Activated CD4-positive, alpha-beta T cell treated with anti-CD3 and anti-CD28 coated beads, Interleukin-2, amount 10 ng/mL, durations not matched to agents 7 days and 5 days (primary cell): ENCODE measurements around the gene HES5. TPM values are rescaled to one million over a fixed set of nuclear protein-coding genes. Genes with fewer than 3 reads are reported as not detected.

Experiments used
- CTCF ChIA-PET: fragments of 350-600 bp; sonication (Branson Sonifier 250); formaldehyde crosslinking; loops from one replicate; lab custom pipeline; 2021; ENCODE audit warnings: antibody characterized with exemption; lab: Charles Lee
- POLR2A ChIA-PET: fragments of 350-600 bp; sonication (Branson Sonifier 250); formaldehyde crosslinking; loops from one replicate; lab custom pipeline; 2021; ENCODE audit warnings: antibody characterized with exemption; lab: Charles Lee
- DNase-seq: peaks from one replicate; pipeline ENCODE4 v3.0.0-alpha.2; 2020
- H3K27ac Mint-ChIP-seq: one replicate; pipeline ENCODE4 v1.8.0; 2021; ENCODE audit warnings: mild to moderate bottlenecking, moderate library complexity, mixed read lengths
- H3K27me3 Mint-ChIP-seq: one replicate; pipeline ENCODE4 v1.8.0; 2021; ENCODE audit warnings: mixed read lengths
- H3K36me3 Mint-ChIP-seq: one replicate; pipeline ENCODE4 v1.8.0; 2021; ENCODE audit warnings: low read depth, mixed read lengths
- H3K4me1 Mint-ChIP-seq: one replicate; pipeline ENCODE4 v1.8.0; 2021; ENCODE audit warnings: mixed read lengths
- H3K4me3 Mint-ChIP-seq: one replicate; pipeline ENCODE4 v1.8.0; 2021; ENCODE audit warnings: mild to moderate bottlenecking, moderate library complexity, mixed read lengths
- H3K9me3 Mint-ChIP-seq: one replicate; pipeline ENCODE4 v1.8.0; 2021; ENCODE audit warnings: mixed read lengths
- total RNA-seq, 2 experiments: library from RNA; stranded (reverse); gene quantifications; one replicate each; pipeline ENCODE4 v1.2.3, GENCODE V29; 2021

Gene HES5
- total RNA-seq, 2 experiments from 2014 or later, result not detected

DNA sequence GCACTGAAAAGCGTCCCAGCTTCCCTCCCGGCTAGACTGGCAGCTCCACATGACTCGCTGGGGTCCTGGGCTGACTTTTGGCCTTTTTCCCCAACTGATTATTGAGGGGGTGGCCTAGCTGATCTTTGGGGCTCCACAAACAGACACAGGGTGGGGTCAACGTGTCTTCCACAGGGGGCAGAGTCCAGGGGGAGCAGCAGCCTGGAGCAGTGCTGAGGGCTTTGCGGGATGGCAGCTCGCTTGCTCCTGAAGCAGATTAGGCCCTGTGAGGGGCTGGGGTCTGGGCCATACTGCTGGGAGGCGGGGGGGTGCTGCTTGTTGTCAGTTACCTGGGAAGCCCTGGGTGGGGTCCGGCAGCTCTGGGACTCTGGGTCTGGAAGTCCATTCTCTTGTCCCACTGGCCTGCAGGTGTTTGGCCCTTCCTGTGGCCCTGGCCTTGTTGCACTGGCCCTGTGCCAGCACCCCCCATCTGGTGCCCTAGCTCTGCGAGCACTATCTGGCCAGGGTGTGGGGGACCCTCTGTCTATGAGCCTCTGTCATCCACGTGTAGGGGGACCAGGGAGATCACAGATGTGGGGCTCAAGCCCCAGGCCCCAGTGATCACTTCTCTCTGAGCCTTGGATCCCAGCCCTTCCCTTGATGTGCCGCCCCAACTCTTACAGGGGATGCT lies 12.3 kb upstream of the HES5 start:
- no peaks in the 10 kb centered on the region for H3K36me3 Mint-ChIP-seq
- H3K27me3 Mint-ChIP-seq, result peaks cover 3% of the 10 kb centered on the region
- no peak overlapping the region for H3K27ac Mint-ChIP-seq
- no peaks in the 10 kb centered on the region for H3K9me3 Mint-ChIP-seq
- no peak overlapping the region for H3K4me3 Mint-ChIP-seq
- ChIA-PET POLR2A (no interaction called here), CTCF (no interaction called here)
- no peak for DNase-seq
- H3K4me1 Mint-ChIP-seq, result peaks cover 12% of the 10 kb centered on the region

DNA sequence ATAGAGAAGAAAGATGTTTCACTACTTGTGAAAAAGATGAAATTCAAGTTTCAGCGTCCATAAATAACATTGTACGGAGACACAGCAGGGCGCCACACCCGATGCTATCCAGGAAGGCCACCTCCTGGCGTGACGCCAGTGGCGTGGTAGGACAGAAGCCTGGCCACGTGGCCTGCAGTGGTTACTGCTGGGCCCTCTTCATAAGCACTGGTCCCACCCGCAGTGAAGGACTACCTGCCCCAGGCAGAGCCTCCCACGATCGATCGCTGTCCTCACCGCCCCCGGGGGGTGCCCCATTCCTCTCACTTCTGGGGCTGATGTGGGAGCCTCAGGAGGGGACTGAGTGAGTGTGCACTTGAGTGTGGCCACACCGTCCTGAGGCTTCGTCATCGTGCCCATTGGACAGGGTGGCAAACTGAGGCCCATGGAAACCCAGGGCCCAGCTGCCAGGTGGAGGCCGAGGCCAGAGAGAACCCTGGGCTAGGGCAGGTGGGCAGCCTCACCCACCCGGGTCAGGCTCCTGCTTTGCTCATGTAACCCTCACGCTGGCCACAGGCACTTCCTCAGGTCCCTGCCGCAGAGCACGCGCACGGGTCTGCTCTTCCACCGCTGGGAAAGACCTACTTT lies 11.7 kb upstream of the HES5 start:
- Mint-ChIP-seq H3K27me3 (peaks cover 3% of the 10 kb centered on the region), H3K36me3 (no peaks in the 10 kb centered on the region), H3K4me1 (peaks cover 10% of the 10 kb centered on the region), H3K27ac (no peak overlapping the region), H3K4me3 (no peak overlapping the region), H3K9me3 (no peaks in the 10 kb centered on the region)
- CTCF ChIA-PET, result interaction anchor here (0.7 kb wide), 1 partner anchor 15 kb away, joined by 3 read pairs; no protein-coding TSS in a partner anchor
- no peak for DNase-seq
- POLR2A ChIA-PET, result no interaction called here

DNA sequence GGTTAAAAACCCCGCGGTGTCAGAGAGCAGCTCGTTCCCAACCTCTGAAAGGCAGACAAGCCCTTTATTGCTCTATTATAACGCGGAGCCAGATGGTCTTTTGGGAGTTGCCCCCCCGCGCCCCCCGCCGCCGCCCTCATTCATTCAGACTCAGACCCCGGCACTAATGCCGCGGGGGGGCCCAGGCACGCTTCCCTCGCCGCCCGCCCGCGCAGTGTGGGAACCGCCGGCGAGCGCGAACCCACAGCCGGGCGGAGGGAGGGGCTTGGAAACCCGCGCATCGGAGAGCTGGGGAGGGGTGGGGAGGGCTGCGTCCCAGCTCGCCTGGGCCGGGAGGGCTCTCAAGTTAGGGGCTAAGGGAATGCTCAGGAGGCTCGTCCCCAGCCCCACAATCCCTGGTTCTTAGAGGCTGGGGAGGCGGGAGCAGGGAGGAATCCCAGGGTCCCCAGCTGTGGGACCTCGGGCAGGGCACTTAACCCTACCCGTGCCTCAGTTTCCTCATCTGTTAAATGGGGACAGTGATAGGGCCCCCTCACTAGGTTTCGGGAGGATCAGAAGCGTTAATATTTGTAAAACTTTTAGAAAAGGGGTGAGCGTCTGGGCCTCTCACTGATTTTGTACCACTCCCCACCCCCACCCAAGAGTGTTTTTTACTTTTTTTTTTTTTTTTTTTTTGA lies 10.9 kb upstream of the HES5 start:
- Mint-ChIP-seq H3K36me3 (no peaks in the 10 kb centered on the region), H3K9me3 (no peaks in the 10 kb centered on the region), H3K4me3 (no peak overlapping the region), H3K4me1 (peaks cover 10% of the 10 kb centered on the region), H3K27ac (no peak overlapping the region), H3K27me3 (peaks cover 7% of the 10 kb centered on the region)
- no peak for DNase-seq
- POLR2A ChIA-PET, result no interaction called here
- CTCF ChIA-PET, result interaction anchor here (0.7 to 2.2 kb wide), 3 partner anchors 10 to 14 kb away, joined by 3 to 9 read pairs (median 8); partner anchors contain the start of genes HES5 and PANK4

DNA sequence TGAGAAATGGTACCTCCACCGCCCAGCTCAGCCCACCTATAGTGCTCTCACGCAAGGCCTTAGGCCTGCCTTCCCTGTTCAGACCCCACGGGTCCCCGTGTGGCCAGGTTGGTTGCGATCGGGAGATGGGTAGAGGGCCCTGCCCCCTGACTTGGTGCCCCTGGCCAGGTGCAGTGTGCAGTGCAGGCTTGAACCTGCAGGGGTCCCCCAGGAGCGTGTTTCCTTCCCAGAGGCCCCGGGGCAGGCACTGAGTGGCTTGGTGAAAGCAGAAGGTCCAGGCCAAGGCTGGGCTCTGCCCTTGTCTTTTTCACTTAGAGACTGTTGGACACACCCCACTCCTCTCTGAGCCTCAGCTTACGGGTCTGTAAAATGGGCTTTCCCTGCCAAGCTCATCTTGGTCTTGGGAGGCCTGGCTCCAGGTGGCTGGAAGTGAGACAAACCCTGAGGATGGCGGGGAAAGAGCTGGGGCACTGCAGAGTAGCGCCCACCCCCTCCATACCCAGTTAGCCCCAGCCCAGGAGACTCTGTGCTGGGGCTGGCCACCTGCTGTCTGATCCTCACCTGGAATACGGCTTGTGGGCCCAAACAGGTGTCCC lies 9.3 kb upstream of the HES5 start:
- ChIA-PET CTCF (interaction anchor here (0.6 to 2.2 kb wide), 4 partner anchors 8 to 15 kb away, joined by 3 to 9 read pairs (median 6); partner anchors contain the start of genes HES5 and PANK4), POLR2A (no interaction called here)
- Mint-ChIP-seq H3K4me1 (peaks cover 7% of the 10 kb centered on the region), H3K27ac (no peak overlapping the region), H3K36me3 (no peaks in the 10 kb centered on the region), H3K9me3 (no peaks in the 10 kb centered on the region), H3K4me3 (no peak overlapping the region), H3K27me3 (peaks cover 10% of the 10 kb centered on the region)
- DNase-seq, result peak; percentile 32

DNA sequence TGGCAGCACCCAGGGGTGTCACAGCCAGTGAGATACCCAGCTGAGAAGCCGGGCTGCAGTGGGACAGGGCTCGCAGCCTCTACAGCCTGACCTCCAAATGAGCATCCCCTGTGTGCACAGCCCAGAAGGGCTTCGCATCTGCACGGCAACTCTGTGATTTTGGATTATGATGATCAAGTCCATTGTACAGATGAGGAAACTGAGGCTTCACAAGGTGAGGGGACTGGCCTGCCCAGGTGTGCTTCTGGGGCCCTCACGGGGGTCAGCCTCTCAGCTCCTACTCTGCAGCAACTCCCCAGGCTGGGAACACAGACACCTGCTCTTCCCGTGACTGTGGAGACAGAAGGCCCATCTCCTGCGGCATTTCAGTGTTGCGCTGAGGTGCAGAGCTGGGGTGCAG lies 8.8 kb upstream of the HES5 start:
- POLR2A ChIA-PET, result no interaction called here
- Mint-ChIP-seq H3K4me1 (peaks cover 2% of the 10 kb centered on the region), H3K27ac (no peak overlapping the region), H3K27me3 (peaks cover 12% of the 10 kb centered on the region), H3K9me3 (no peaks in the 10 kb centered on the region), H3K36me3 (no peaks in the 10 kb centered on the region), H3K4me3 (no peak overlapping the region)
- no peak for DNase-seq
- CTCF ChIA-PET, result interaction anchor here (1.0 to 2.2 kb wide), 3 partner anchors 8 to 14 kb away, joined by 4 to 9 read pairs (median 8); partner anchors contain the start of genes HES5 and PANK4

DNA sequence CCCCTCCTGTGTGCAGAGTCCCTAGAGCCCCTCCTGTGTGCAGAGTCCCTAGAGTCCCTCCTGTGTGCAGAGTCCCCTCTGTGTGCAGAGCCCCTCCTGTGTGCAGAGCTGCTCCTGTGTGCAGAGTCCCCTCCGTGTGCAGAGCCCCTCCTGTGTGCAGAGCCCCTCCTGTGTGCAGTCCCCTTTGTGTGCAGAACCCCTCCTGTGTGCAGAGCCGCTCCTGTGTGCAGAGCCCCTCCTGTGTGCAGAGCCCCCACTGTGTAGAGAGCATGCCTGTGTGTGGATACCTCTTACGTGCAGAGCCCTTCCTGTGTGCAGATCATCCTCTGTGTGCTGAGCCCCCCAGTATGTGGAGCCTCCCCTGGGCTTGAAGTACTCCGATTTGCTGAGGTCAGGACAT lies 8.3 kb upstream of the HES5 start:
- POLR2A ChIA-PET, result no interaction called here
- peaks cover 2% of the 10 kb centered on the region for H3K4me1 Mint-ChIP-seq
- CTCF ChIA-PET, result interaction anchor here (2.2 kb wide), 1 partner anchor 12 kb away, joined by 9 read pairs; the partner anchor contains the start of gene PANK4
- no peak for DNase-seq
- peaks cover 14% of the 10 kb centered on the region for H3K27me3 Mint-ChIP-seq
- no peaks in the 10 kb centered on the region for H3K9me3 Mint-ChIP-seq
- H3K4me3 Mint-ChIP-seq, result no peak overlapping the region
- H3K27ac Mint-ChIP-seq, result no peak overlapping the region
- no peaks in the 10 kb centered on the region for H3K36me3 Mint-ChIP-seq

DNA sequence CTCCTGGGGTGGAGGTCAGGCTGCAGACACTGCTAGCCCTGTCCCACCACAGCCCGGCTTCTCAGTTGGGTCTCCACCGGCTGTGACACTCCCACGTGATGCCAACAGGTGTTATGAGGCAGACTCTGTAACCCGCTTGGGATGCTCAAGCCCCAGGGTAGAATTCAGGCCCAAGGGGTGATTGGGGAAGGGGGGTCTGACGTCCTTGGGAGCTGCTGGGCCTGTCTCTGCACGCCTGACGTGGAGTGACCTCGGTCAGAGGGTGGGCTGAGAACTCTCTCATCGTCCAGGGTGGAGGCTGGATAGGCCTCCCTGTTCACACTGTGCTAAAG lies 7.7 kb upstream of the HES5 start:
- Mint-ChIP-seq H3K27ac (no peak overlapping the region), H3K36me3 (no peaks in the 10 kb centered on the region), H3K9me3 (no peaks in the 10 kb centered on the region), H3K4me3 (no peak overlapping the region), H3K27me3 (peaks cover 18% of the 10 kb centered on the region), H3K4me1 (peaks cover 2% of the 10 kb centered on the region)
- DNase-seq, result no peak
- POLR2A ChIA-PET, result no interaction called here
- CTCF ChIA-PET, result no interaction called here

DNA sequence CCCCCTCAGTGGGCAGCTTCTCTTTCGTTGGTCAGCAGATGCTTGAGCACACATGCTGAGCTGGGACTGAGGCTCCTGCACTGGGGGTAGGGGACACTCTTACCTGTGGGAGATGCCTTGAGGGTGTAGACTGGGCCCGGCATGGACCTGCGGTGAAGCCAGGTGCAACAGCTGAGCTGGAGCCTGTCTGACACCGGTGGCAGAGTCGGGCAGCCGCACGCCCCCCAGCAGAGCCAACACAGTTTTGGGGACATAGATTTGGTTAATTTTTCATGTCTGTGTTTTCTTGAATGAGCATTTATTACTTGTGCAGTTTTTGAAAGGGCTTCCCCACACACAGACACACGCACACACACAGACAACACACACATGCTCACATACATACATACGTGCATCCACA lies 5.9 kb upstream of the HES5 start:
- no peaks in the 10 kb centered on the region for H3K36me3 Mint-ChIP-seq
- DNase-seq, result no peak
- no peak overlapping the region for H3K4me3 Mint-ChIP-seq
- ChIA-PET POLR2A (no interaction called here), CTCF (interaction anchor here (0.6 to 2.9 kb wide), 3 partner anchors 12 to 1142 kb away, joined by 3 to 9 read pairs (median 6); no protein-coding TSS in a partner anchor)
- H3K27me3 Mint-ChIP-seq, result peaks cover 20% of the 10 kb centered on the region
- no peaks in the 10 kb centered on the region for H3K9me3 Mint-ChIP-seq
- no peaks in the 10 kb centered on the region for H3K4me1 Mint-ChIP-seq
- no peak overlapping the region for H3K27ac Mint-ChIP-seq

DNA sequence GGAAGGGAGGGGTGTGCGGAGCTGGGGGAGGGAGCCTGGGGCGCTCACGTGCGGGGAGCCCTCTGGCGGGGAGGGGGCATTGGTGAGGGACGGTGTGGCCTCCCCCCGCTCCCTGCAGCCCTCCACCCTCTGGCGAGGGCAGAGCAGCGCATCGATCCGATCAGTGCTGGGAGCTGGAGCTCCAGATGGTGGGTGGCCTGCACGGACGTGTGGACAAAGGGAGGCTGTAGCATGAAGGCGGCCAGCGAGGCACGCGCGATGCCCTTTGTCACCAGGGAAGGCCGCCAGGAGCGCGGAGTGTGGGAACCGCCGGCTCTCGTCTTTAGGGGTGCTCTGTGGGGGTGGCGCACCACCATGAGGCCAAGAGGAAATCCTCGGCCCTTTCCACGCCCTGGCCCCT lies 5.4 kb upstream of the HES5 start:
- Mint-ChIP-seq H3K27me3 (peaks cover 25% of the 10 kb centered on the region), H3K27ac (no peak overlapping the region), H3K36me3 (no peaks in the 10 kb centered on the region), H3K4me3 (no peak overlapping the region), H3K4me1 (peaks cover 2% of the 10 kb centered on the region), H3K9me3 (no peaks in the 10 kb centered on the region)
- CTCF ChIA-PET, result interaction anchor here (1.4 to 2.9 kb wide), 3 partner anchors 9 to 12 kb away, joined by 5 to 9 read pairs (median 6); no protein-coding TSS in a partner anchor
- POLR2A ChIA-PET, result no interaction called here
- DNase-seq, result no peak

DNA sequence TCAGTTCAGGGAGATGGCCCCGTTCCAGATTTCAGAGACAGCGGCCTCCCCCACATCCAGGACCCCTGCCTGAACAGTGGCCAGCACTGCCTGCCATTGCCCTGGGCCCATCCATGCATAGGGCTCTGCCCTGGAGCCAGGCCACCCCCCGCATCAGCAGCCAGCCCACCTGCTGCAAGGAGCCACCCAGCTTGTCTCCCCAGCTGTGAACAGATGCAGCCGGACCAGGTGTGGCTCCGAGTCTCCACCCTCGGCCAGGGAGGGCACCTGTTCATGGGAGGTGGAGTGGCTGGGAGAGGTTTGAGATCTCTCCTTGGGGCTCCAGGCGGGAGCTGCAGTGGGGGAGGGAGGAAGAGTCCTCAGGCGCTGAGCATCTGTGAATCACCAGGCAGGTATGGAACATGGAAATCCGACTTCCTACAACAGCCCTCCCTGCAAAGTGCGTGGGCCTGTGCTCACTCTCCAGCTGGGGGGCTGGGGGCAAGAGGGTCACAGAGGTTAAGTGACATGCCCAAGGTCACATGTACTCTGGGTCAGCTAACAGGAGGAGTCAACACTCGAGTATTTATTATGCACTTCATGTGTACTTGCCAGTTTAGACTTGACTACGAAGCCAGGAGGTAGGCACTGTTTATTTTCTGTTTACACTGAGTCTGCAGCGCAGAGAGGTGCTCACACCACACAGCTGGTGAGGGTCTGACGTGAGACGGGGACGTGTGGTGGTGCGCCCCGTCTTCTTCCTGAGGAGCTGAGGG lies 4.8 kb upstream of the HES5 start:
- ChIA-PET CTCF (interaction anchor here (0.7 to 2.9 kb wide), 4 partner anchors 9 to 27 kb away, joined by 3 to 9 read pairs (median 6); no protein-coding TSS in a partner anchor), POLR2A (no interaction called here)
- no peaks in the 10 kb centered on the region for H3K9me3 Mint-ChIP-seq
- peaks cover 25% of the 10 kb centered on the region for H3K27me3 Mint-ChIP-seq
- H3K36me3 Mint-ChIP-seq, result no peaks in the 10 kb centered on the region
- no peak overlapping the region for H3K4me3 Mint-ChIP-seq
- H3K27ac Mint-ChIP-seq, result no peak overlapping the region
- H3K4me1 Mint-ChIP-seq, result peaks cover 2% of the 10 kb centered on the region
- DNase-seq, result no peak

DNA sequence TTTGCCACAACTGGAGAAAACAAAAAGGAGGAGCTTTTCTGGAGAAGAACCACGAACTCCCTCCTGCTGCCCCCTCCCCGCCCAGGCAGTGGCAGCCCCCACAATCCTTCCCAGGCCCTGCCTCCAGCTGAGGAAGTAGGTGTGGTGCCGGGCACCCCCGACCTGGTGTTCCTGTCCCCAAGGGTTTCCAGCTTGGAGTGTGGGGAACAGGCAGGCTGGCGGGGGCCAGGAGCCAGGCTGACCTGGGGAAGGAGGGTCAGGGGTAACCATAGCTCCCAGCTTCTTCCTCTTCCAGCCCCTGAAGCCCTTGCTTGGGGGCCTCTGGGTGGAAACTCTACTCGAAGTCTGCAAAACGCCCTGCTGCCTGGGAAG lies 4.2 kb upstream of the HES5 start:
- ChIA-PET POLR2A (no interaction called here), CTCF (interaction anchor here (0.7 to 2.9 kb wide), 4 partner anchors 10 to 27 kb away, joined by 3 to 9 read pairs (median 6); no protein-coding TSS in a partner anchor)
- no peak overlapping the region for H3K27ac Mint-ChIP-seq
- no peak for DNase-seq
- H3K9me3 Mint-ChIP-seq, result no peaks in the 10 kb centered on the region
- H3K36me3 Mint-ChIP-seq, result no peaks in the 10 kb centered on the region
- peaks cover 2% of the 10 kb centered on the region for H3K4me1 Mint-ChIP-seq
- peaks cover 25% of the 10 kb centered on the region for H3K27me3 Mint-ChIP-seq
- H3K4me3 Mint-ChIP-seq, result no peak overlapping the region

DNA sequence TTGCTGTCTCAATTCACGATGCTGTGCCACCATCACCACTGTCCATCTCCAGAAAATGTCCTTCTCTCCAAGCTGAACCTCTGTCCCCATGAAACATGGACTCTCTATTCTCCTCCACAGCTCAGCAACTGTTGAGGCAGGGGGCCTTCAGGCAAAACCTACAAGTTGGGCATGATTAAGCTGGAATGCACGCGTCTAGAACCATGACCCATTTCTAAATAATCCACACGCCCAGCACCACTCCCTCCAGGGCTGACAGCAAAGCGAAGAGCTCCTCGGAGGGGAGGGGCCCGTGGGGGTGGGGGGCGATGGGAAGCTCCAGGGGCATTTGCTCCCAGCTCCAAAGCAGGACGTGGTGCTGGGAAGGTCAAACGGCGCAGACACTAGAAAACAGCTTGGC lies 3.3 kb upstream of the HES5 start:
- CTCF ChIA-PET, result interaction anchor here (1.7 to 2.9 kb wide), 3 partner anchors 9 to 15 kb away, joined by 5 to 9 read pairs (median 6); no protein-coding TSS in a partner anchor
- no peak for DNase-seq
- no peak overlapping the region for H3K27ac Mint-ChIP-seq
- POLR2A ChIA-PET, result no interaction called here
- H3K4me1 Mint-ChIP-seq, result peaks cover 8% of the 10 kb centered on the region
- peaks cover 32% of the 10 kb centered on the region for H3K27me3 Mint-ChIP-seq
- H3K36me3 Mint-ChIP-seq, result no peaks in the 10 kb centered on the region
- no peaks in the 10 kb centered on the region for H3K9me3 Mint-ChIP-seq
- no peak overlapping the region for H3K4me3 Mint-ChIP-seq
